ENCODE measurements around the gene RHBDD1.

RHBDD1 gene

DNA sequence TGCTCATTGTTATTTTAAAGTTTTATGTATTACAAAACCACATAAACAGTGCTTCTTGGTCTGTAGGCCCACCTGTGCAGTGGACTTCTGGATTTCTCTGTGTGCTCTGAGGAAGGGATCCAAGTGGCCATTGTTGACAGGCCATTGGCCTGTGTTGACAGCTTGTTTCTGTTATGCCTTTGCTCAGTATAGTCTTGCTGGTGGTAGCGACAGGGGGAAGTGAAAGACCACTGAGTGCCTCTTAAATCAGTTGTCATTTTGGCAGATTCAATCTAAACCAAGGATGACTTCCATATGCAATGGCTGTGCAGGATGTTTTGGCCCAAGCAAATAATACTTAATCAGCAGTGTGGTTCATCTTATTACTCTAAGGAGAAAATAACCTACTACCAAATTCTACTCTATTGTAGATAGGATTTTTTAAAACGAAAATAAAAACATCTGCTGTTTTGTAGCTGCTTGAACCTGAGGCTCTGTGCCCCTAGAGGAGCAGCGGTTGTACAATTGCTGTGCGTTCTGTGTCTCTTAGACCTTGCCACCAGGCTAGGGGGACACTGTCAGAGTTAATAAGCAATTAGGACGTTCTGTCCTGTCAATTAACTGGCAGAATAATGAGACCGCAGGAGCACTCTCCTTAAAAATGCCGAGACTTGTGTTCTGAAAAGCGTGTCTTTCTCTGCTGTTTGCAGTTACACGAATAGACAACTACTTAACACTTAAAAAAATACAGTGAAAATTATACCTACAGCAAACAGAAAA is 108.2 kb downstream of the RHBDD1 start:
- DNase-seq, result no peak

DNA sequence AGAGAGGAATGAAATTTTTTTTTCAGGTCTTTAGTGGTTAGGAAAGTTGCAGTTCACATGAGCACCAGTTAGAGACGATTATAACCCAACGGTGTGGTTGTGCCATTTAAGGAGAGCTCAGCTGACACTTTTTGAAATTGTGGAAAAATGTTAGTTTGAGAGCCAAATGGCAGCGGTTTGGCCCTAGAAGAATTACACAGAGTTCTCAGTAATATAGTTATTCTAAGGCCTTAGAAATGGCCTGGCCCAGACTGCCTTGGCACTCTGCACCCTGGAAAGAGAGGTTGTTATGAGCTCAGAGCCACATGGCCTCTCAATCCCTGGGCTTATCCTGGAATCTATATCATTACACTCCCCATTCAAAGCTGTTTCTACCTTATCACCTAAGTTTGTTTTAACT is 117.4 kb downstream of the RHBDD1 start:
- DNase-seq, result no peak

DNA sequence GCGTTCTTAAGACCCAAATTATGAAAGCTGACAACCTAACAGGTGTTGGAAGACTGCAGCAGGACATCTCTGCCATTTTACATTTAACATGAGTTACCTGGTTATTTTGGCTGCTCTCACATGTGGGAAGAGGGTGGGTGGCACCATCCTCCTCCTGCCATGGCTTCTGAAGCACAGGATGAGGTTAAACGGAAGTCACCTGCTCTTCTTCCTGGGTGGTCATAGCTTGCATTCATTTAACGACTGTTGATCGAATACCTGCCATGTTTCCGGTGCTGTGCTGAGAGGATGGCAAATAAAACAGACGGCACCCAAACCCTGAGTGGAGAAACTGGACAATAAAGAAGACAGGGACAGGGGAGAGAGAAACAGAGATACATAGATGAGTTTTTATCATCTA is 118.0 kb downstream of the RHBDD1 start:
- DNase-seq, result no peak

DNA sequence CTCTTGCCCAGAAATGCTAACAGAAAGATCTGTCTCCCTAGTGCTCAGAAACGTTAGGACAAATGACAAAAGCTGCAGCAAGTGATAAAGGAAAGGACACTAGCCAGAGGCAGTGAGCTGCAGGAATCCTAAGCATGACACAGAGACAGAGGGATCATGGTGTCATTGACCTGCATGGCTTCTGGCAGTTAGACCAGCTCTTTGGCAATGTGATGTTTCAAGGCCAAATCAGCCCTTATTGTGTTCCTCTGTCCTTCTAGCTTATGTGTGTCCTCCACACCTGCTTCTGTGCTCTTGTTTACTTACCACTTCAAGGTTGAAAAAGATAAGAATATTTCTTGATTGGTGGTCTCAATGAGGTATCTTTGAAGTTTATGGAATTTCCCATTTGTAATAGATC is 120.8 kb downstream of the RHBDD1 start:
- no peak for DNase-seq

DNA sequence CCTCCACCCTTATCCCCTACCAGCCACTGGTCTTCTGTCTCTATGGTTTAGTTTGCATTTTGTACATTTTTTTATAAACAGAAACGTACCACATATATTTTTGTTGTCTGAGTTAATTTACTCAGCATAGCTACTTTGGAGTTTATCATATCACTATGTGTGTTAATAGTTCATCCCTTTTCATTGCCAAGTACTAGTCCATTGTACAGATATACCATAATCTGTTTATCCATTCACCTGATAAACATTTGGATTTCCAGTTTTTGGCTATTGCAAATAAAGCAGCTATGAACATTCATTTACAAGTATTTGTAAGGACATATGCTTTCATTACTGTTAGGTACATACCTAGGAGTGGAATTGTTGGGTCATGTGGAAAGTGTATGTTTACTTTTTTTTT is 123.6 kb downstream of the RHBDD1 start:
- DNase-seq, result no peak

DNA sequence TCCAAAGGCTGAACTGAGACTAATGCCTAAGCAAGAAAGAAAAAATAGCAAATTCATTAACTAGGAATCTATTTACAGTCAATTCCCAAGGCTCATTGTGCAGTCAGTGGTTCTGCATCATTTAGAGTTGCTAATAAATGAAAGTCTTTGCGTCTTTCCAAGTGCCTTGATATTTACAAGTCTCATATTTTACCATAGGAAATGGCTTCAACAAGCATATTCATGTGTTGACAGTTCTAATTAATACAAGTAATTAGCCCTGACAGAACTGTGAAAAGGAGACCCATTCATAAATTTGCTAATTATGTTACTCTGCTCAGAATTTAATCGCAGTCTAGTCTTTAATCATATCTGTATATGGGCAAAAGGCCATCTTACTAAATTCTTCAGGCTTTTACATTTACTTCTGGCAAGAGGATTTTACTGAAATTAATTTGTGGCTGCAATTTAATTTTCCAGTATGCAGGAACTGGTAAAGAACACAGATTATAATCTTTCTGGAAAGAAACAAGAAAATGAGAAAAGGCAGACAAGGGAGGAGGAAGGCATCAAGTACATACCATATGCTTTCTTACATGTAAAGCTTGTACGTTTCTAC is 126.4 kb downstream of the RHBDD1 start:
- no peak for DNase-seq

DNA sequence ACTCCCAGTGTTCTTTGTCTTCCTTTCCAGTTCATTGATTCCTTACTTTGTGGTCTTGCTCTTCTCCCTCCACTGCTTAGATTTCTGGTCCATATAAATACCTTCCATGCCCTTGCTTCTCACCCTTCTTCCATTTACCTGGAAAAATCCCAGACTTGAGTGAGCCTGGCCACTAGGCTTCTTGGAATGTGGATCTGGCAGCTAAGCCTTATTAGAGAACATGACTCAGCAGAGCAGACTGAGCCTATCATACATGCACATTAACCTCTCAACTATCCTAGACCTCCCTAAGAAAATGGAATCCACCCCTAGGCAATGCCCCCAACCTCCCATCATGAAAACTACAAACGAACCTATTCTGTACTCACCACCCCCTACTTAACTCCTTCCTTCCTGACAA is 127.7 kb downstream of the RHBDD1 start:
- no peak for DNase-seq

DNA sequence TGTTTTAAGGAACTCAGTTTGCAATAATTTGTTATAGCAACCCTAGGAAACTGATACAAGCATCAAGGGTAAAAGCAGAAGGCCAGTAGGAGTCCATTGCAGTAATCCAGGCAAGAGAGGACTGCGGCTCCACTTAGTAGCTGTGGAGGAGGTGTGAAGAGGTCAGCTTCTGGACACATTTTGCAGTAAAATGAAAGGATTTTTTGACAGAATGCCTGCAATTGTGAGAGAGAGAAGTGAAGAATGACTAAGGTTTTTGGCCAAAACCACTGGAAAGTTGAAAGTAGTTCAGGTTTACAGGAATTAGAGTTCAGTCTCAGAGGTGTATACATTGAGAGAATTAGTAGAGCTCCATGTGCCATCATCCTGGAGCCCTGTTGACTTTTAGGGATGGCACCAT is 129.5 kb downstream of the RHBDD1 start:
- no peak for DNase-seq

DNA sequence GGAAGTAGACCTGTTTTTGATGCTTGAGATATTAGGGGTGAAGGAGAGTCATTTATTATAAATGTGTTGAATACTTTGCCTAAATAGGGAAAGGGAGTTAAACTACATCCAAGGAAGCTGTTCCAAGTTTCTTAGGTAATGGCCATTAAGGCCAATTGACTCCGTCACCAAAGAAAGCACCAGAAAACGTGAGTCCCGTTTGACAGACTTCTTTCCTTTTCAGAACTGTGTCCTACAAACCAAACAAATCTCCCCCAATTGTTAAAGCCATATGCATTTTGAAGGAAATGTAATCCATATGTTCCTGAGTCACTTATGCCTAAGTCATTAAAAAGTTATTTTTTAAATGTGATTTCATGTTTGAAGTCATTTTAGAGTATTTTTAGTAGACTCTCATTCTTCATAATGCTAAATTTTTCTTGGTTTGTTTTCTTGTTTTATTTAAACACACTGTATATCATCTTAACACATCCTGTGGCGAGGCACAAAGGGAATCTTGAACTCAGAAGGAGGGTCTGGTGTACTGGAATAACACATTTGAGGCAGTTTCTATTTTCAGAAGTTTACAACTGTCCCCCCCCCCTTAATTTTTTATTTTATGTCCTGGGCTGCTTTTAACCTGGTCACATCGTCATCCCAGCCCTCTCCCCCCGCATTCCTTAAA is 133.7 kb downstream of the RHBDD1 start:
- no peak for DNase-seq

DNA sequence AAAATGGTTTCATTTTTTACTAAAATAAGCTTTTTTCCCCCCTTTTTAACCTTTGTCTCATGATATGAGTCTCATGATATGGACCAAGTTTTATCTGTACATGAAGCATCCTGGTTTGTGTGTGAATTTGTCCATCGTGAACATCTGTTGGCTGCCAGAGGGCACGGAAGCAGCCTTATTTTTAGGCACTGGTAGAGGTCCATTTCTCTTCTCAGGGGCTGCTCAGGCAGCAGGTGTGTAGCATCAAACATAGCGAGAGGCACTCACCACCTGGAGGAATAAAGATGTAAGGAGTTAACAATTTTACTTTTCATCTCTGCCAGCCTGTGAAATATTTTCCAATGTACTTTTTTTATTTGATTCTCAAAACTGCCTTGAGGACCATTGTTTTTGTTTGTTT is 134.5 kb downstream of the RHBDD1 start:
- DNase-seq, result no peak

DNA sequence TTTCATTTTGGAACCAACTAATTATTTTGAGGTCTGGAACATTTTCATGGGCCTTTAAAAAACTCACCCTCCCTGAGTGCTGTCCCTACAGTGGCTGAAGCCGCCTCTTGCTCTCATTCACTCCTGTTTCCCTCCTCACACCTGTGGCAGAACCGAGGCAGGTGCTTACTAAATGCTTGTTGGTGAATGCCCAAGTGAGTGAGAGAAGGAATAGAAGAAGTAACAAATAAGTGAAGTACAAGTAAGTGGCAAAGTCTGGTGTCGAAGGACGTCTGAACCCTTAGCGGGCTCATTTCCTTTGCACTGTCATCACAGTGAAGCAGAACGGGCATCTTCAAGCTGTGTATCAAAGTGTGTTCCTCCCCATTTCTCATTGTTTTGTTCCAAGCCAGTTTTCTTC is 135.2 kb downstream of the RHBDD1 start:
- no peak for DNase-seq

DNA sequence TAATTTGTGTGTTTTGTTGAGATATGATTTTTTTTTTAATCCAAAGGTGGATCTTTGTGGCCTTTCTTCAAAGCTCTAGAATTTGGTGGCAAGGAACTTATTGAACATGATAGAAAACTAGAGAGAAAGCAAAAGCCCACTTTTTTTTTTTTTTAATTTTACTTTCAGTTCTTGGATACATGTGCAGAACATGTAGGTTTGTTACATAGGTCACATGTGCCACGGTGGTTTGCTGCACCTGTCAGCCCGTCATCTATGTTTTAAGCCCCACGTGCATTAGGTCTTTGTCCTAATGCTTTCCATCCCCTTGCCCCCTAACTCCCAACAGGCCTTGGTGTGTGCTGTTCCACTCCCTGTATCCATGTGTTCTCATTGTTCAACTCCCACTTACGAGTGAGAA is 135.9 kb downstream of the RHBDD1 start:
- DNase-seq, result no peak

DNA sequence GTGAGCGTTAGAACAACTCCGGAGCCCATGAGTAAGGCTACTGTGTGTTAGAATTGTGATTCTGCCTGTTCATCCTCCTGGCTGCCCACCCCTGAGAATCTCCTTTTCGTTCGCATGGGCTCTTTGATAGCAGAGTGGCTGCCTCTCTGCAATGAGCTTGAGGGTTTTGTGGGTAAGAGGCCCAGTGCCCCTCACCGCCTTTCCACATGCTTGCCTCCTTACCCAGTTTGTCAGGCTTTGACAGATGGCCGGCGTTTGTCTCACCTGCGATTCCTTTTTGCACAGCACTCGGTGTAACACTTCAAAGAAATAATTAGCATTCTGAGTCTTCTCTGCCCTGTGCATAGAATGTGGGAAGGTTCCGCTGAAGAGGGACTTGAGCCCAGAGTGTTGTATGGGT is 138.0 kb downstream of the RHBDD1 start:
- no peak for DNase-seq

DNA sequence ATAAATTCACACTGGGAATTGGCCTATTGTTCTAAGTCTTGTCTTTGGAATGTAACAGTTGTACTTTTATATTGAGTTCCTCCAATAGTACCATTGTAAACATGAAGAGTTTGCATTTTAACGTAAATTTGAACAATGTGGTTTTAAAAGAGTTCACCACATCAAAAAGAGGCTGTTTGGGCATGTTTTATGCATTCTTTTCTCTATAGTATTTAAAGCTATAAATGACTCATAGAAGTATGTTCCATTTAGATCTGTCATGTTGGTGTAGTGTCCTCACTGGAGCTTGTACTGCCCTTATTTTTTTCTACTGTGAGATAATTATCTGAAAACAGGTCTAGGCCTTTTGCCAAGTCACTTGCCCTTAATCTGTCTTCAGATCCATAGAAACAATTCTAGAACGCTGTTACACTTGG is 141.9 kb downstream of the RHBDD1 start:
- no peak for DNase-seq

DNA sequence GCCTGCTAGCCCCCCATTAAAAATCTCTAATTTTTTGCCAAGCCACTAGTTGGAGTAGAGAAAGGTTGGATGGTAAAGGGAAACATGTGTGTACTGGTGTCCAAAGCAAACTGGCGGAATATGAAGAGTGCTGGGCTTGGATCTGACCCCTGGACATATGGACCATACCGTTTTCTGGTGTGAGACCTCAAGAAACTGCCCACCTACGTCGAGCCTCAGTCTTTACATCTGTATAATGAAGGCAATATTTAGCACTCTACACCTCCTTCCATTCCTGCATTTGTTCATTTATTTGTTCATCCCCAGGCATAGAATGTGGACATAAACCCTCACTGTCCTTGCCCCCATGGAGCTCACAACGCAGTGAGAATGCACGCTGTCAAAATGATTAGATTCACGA is 142.4 kb downstream of the RHBDD1 start:
- DNase-seq, result no peak

DNA sequence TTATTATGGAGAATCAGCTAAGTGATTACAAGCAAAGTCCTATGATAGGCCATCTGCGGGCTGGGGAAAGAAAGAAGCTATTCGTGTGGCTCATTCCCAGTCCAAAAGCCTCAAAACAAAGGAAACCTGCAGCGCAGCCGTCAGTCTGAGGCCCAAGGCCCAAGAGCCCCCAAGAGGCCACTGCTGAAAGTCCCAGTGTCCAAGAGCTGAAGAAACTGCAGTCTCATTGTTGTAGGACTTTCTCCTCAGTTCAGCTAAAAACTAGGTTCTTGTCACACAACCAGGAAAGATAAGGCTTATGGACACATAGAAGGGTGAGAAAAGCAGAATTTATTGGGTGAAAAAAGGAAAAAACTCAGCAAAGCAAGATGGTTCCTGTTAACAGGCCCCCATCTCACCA is 143.2 kb downstream of the RHBDD1 start:
- DNase-seq, result no peak

DNA sequence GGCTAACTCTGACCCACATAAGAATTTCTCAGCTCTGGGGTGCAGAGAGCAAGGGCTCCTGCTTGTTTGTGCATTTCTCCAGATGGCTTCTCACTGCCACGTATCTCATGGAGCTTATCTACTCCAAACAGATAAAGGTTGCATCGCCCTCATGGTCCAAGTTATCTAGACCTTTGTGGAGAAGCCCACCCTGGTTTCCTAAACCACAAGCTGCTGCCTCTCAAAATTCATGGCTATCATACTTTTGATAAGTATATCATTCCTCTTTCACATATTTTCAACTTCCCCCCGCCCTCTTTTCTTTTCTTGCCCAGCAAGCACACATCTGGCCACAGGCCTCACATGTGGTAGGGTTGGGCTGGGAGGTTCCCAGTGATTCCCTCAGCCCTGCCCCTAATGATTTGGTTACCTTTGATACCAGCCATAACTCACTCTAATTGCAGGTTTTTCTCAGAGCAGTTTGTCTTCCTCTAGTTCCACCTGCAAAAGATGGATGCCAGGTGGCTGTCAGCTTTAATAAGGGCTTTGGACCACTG is 146.0 kb downstream of the RHBDD1 start:
- DNase-seq, result no peak

DNA sequence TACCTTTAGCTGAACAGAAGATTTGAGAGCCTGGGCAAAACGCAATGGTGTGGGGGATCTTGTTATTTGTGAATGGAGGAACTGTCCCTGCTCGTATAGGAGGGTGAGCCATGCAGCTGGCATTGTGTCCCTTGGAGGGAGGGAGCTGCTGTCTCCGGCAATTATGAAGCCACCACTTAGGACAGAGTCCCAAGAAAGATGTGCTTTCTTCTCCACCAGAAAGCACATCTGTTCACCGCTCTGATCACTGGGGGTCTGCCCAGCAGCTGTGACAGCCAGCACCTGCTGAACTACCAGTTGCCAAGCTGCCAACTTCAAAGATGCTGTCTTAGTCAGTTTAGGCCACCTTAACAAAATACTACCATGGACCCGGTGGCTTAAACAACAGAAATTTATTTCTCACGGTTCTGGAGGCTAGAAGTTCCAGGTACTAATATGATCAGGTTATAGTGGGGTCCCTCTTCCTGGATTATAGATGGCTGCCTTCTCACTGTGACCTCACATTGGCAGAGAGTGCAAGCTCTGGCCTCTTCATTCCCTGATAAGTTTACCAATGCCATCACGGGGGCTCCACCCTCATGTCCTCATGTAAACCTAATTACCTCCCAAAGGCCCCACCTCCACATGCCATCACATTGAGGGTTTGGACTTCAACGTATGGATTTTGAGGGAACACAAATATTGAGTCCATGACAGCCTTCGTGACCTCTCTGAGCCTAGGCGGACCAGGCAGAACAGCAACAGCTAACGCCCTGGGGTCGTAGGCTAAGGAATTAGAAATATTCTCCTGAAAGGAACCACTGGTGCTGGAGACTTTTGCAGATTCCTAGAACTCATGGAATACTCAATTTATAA is 148.3 kb downstream of the RHBDD1 start:
- no peak for DNase-seq

DNA sequence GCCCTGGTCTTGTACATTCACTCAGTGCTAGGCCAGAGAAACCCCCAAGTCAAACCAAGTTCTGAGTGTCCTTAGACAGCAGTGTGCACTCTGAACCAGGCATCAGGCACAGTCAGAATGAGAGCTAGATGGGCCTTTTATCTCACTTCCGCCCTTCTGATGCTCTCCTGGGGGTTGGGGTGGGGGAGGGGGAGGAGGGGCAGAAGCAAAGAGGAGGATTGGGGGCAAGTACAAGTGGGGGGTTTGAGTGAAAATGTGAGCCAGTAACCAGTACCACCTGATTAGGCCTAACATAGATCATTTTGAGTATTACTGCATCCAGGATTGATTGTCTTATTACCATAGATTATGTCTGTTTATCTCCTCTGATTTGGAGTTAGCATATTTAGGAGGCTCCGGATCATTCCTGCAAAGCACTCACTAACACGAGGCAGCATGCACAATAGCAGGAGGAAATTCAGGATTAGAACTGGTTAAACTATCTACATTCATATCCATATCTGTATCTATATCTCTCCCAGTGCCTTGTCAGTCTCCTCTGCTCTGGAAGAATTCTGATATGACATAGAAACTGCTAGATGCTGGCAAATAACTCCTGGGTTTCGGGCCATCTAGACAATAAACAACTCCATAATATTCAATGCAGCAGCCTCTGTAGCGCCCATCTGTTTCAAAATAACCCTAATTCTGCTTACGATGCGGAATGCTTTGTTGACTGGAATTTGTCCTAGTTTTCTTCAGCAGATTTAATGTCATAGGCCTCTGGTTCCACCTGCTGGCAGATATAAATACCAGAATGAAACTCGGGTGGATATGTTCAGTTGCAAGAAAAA is 149.1 kb downstream of the RHBDD1 start:
- no peak for DNase-seq

DNA sequence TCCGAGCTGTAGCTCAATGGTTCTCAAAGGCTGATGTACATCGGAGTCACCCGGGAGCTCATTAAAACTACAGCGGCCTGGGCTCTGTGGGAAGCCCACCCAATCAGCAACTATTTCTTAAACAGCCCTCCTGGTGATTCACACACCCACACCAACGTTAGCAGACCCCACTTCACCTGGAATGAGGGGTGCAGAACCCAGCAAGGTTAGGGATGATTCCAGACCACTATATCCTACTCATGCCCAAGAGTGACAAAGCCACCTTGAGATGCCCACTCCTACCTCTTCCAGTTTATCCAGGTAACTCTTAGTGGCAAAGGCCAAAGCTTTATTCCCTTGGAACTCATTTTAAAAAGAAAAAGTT is 149.7 kb downstream of the RHBDD1 start:
- no peak for DNase-seq

DNA sequence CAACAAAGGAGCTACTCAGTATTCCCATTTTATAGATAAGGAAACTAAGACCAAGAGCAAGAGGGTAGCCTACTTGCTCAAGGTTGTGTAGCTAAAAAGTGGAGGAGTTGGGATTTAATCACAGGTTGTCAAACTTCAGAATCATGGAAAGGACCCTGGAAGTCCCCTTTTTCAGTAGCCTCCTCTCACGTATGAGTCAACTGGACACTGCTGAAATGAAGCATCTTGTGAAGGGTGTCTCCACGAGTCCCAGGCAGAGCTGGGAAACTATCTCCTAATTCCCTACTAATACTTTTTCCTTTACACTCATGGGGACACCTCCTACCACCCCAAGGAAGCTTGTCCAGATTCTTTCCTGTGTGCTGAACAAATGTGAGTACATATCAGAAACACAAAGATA is 155.8 kb downstream of the RHBDD1 start:
- no peak for DNase-seq

DNA sequence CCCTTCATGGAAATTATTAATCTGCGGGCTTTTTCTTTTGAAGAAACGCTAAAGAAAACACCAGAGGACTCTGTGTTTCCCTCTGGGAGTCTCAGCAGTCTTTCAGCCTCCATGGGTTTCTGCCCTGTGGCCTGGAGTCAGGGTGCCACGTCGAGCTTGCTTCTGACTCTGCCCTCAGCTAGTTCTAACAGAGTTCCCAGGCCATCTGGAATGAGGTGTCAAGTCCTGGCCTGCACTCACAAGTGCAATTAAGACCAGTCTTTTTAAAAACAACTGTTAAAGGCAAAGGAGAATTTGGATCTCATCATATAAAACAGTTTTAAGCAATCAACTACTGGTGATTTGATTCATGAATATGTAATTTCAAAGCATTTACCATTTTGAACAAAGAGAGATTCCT is 157.3 kb downstream of the RHBDD1 start:
- no peak for DNase-seq
